Retina (tissue), 1 donor: ENCODE measurements around the gene BTBD16.

Experiments used
- DNase-seq: peaks from one replicate; pipeline ENCODE4 v3.0.0-alpha.2; 2016

BTBD16 gene

DNA sequence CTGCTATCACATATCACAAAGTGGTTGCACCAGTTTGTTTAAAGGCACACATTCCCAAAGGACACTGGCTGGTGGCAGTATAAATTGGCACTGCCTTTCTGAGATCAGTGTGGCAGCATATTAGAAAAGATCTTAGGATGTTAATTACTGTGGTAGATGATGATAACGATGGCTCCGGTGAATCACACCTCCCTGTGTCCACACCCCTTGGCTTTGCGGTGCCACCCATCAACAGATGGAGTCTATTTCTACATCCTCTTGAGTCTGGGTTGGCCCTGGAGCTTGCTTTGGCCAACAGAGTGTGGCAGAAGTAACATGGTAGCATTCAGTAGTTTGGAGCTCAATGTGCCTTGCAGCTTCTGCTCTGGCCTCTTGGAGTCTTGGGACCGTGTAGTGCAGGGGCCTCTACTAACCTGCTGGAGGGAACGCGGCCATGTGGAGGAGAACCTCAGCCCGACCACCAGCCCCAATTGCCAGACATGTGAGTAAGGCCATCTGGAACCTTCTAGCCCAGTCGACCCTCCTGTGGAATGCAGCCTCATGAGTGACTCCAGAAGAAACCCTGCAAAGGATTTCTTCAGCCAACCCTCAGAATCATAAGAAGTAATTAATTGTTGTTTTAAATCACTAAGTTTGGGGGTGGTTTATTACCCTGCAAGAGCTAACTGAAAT, 76.2 kb downstream of the BTBD16 start:
- no peak for DNase-seq

DNA sequence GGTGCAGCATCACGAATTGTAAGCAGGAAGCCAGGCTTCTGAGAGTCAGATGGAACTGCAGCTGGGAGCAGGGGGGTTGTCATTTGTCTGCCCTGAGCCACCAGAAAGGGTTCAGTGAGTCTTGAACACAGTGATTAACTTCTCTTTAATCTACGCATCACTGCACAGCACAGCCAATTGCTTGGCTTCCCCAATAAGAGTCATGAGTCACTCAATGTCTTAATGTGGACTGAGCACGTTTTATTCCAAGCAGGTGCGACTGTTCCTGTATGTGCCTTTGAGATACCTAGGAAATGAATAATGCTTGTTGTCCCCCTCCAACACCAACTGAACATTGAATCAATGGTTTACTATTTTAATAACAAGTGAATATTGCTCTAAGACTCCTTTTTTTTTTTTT, 77.4 kb downstream of the BTBD16 start:
- DNase-seq = peak; percentile 85

DNA sequence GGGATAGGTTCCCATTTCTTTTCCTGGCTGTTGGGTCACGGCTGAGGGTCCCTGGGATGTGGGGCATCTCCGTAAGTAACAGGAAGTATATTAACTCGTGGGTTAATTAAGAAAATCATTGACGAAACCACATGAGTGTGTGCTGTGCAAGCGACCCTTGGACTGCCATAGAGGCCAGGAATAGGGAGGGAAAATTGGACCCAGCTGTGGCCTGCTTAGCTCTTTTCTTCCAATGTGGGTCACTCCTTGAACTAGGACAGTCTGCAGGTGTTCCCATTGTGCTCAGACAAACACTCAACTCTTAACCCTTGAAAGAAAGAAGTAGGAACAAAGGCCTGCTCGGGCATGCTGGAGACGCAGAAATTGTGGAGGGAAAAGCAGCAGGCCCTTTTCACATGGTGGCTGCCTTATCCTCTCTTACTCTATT, 77.9 kb downstream of the BTBD16 start:
- DNase-seq = peak; percentile 85

DNA sequence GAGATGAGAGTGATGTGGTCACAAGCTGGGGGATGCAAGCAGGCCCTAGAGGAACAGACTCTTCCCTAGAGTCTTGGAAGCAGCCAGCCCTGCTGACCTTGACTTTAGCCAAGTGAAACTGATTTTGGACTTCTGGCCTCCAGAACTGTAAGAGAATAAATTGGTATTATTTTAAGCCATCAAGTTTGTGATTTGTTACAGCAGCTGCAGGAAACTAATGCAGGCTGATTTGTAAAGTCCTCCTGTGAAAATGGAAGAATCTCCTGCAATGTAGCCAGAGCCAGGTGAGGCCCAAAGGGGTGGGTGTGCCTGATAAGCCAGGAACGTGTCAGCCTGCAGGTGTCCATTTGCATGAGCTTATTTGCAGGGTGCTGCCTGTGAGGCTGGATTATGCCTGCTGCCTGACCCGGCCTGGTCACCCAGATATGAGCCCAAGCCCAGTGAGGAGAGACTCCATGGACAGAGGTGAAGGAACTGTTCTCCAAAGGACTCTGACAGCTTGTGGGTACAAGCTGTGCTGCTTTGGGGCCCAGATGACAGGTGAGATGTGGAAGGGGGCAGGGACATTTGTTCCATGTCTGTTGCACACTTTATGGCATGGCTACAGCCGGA, 78.8 kb downstream of the BTBD16 start:
- DNase-seq = no peak

DNA sequence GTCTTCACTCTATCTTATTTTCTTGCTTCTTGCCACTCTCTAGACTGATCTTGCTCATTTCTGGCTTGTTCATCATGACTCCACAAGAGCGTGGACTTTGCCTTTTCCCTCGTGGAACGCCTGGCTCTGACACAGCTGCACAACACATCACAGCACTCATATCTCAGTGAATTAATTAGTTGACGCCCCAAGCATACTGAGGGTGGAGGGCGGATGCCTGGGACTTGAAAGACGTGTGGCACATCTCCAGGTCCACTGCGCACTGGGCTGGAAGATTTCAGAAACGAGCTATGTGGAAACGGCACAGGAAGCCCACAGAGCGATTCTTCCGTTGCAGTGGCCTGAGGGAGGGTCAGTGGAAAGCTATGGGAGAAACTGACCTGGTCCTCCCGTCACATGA, 79.8 kb downstream of the BTBD16 start:
- DNase-seq = no peak

DNA sequence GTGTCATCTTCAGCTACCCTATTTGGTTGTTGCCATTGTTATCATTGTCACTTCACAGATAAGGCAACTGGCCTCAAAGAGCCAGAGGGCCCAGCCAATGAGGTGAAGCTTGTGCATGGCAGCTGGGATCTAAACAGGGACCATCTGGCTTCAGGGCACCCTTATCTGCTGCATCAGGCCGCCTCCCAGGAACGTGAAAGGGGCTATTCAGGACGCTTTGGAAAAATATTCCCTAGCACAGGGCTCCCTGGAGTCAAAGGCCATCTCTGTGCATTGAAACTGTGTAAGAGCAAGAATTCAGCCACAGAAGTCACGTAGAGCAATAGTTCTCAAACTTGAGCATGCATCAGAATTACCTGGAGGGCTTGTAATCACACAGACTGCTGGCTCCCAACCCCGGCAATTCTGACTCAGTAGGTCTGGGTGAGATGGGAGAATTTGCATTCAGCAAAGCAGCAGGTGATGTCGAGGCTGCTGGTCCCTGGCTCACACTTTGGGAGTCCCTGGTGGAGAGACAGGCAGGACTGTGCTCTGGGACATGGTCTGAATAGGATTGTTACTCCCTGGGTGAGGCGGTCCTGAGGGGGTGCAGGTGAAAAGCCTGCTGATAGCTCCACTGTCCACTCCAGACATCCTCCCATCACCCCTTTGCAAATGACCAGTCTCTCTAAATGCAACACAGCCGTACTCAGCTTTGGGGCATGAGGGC, 81.9 kb downstream of the BTBD16 start:
- DNase-seq = no peak

DNA sequence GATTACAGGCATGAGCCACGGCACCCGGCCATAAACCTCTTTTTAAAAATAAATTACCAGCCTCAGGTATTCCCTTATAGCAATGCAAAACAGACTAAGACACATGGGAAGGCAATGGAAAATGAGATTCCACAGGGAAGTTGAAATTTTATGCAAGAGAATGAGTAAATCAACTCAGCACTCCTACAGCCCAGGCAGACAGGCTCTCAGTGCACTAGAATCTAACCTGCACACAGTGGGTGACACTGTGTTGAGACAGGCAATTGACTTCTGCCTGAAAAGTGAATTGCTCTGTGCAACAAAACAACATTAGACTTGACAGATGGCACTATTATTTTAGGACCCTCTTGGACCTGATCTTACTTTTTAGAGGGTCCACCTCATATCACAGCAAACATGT, 83.3 kb downstream of the BTBD16 start:
- DNase-seq = no peak

DNA sequence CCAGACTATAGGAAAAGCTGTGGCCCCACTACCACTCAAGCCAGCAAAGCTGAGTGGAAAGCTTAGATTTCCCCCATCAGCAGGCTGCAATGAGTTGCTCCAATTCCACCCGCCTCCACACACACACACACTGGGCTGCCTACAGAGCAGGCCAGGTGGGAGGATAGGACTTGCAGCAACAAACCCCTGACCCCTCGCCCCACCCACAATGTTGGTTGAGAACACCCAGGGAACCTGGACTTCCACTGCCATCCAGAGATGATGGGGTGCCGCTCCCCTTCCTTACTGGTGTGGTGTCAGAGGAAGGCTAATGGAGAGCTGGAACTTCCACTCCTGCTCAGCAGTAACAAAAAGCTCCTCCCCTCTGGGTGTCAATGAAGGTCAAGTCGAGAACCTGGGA, 86.6 kb downstream of the BTBD16 start:
- DNase-seq = no peak

DNA sequence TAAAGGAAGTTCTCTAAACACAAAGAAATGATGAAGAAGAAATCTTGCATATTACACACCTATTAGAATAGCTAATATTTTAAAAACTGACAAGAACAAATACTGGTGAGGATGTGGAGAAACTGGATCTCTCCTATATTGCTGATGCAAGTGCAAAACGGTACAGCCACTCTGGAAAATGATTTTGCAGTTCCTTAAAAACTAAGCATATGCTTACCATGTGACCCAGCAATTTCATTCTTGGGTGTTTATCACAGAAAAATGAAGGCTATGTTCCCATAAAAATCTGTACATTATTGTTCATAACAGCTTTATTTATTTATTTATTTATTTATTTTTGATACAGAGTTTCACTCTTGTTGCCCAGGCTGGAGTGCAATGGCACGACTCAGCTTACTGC, 88.5 kb downstream of the BTBD16 start:
- no peak for DNase-seq

DNA sequence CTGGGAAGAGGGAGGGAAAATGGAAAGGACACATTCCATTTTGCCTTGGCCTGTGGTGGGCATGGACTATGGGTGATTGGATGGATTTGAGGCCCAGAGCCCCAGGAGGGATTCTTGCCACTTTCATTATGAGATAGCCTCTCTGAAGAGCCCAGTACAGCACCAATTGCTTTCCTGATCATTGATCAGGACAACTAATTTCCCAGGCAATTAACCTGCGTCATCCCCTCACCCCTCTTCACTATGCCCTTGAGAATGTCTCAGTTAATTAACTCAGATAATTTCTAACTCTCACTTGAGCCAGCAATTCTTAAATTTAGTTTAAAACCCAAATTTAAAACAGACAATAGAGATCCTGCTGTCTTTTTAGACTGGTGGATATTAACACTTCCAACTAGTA, 90.0 kb downstream of the BTBD16 start:
- no peak for DNase-seq

DNA sequence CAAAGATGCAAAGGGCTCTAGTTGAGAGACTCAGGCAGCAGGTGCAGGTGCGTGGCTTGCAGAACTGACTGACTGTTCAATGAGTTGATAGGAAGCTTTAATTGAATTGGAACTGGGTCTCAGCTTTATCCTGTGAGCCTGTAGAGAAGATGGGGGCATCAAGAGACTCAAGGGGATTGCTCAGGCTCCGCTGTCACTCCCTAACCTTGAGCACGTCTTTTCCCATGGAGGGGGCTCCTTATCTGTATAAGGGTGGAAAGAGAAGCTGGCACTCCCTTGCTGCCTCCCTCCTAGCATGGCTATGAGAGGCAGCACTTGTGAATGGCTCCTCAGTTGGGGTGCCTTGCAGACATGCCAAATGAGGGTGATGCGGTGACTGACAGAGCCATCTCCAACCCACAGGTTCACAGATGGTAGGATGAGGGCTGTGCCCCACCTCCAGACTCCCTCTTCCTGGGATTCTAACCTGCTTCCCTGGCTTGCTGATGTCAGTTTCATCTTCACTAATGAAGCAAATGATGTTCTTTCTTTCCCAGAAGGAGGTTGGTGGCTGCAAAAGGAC, 91.0 kb downstream of the BTBD16 start:
- DNase-seq = no peak

DNA sequence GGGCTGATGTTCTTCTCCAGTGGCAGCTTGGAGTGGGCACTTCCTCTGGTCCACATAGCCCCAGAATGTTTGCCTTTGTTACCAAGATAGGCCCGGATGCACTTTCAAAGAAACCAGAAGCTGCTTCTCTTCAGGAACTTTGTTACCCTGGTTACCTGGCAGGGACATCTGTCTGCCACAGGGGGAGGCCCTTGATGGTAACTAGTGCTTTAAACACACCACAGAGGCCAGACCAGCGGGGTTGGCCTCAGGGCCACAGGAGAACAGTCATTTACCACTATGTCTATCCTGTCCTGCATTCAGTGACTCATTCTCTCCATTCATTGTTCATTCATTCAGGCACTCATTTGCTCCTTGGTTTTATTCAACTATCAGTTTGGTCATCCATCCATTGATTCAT, 91.5 kb downstream of the BTBD16 start:
- DNase-seq = no peak

DNA sequence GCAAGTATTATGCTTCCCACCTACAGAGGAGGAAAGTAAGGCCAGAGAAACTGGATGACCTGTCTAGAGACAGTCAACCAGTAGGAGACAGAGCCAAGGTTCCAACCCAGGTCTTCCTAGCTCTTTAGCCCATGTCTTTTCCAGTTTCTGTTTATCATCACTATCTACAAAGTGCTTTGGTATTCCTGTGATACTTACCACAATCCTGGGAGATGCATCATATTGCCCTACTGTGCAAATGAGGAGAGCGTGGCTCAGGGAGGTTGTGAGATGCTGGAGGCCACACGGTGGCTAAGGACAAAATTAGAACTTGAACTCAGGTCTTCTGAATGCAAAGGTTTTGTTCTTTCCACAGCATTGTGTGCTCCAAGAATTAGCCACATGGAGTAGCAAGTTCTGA, 92.2 kb downstream of the BTBD16 start:
- DNase-seq = no peak

DNA sequence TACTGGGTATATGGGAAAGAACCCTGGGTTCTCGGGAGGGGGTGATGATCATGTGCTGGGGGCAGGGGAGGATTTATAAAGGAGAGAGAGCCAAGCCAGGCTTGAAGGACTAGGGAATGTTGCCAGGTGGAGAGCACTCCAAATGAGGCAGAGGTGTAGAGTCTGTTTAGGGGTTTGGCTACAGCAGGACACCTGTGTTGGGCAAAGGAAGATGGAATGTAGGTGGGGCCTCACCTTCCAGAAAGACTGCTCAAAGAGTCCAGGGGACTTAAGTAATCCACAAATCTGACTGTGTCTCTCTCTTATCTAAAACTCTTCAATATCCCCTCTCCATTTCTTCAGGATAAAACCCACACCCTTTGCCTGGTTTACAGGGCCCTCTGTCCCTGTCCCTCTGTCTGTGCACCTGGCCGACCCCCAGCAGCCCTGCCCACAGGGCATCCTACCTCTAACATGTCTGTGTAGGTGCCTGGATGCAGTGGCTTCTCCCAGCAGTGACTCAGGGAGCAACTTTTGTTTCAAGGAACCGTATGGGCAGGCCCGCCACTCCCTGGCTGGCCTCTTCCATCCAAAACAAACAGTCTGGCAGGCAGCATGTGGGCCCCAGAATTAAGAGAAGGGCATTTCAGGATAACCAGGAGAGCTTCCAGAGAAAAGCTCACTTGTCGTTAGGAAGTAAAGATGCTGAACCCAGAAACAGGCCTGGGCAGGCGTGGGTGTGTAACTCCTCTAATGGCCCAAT, 92.8 kb downstream of the BTBD16 start:
- DNase-seq = no peak

DNA sequence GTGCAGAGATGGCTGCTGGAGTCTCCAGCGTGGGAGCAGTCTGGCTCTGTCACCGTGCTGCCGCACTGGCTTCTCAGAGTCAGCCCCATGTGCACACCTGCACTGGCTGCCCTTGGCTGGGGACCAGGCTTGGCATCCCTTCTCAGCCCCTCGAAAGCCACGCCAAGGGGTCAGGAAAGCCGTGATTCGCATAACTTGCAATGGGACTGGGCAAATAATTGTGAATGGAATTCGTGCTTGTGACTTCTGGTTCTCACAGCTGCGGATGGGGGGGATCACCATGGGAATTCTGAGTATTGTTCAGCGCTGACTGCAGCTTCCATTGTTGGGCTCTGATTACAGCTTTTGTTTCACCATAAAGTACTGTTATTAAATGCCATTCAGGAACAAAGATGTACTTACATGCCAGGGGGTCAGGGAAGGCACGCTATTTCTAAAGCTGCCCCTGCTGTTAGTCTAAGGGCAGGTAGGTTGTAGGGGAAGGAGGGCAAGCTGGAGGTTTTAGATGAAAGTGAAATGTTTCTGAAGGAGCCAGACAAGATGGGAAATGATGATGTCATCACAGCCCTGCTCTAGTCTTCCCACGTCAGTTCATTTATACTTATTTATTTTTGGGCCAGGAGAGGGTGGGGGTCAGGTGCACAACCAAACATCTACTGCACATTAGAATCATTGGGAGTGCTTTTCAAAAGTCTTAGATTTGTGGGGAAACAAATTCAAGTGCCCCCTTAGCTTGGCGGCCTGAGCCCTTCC, 97.6 kb downstream of the BTBD16 start:
- DNase-seq = peak; percentile 37

DNA sequence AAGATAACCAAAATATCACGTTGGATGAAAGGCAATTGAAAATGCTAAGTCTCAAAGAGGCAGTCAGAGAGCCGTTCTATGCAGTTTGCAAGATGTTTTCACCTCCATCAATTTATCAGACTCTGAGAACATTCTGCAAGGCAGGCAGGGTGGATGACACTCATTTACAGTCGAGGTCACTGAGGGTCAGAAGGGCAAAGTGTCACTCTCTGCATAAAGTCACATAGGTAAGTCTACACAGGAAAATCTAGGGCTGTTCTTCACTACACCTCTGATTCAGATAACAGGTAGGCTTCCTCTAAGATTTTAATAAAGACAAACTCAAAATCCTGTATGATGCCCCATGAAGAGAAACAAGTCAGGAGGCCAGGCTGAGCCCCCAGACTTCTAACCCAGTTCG, 102.0 kb downstream of the BTBD16 start:
- DNase-seq = no peak

DNA sequence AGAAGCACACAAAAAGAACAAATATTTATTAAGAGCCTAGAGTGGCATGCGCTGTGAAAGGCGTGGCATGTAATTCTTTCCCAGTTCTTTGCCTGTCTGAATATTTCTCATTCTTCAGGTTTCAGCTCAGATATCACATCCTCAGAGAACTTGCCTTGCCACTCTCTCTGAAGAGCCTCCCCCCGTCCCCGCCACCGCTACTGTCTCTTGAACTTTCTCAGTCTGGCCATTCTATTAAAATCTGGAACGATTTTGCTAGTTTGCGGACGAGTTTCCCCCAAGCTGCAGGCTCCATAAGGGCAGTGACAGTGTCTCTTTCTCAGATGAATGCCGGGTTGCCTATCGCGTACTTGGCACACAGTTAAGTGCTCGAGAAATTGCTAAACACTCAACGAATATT, 102.6 kb downstream of the BTBD16 start:
- no peak for DNase-seq

DNA sequence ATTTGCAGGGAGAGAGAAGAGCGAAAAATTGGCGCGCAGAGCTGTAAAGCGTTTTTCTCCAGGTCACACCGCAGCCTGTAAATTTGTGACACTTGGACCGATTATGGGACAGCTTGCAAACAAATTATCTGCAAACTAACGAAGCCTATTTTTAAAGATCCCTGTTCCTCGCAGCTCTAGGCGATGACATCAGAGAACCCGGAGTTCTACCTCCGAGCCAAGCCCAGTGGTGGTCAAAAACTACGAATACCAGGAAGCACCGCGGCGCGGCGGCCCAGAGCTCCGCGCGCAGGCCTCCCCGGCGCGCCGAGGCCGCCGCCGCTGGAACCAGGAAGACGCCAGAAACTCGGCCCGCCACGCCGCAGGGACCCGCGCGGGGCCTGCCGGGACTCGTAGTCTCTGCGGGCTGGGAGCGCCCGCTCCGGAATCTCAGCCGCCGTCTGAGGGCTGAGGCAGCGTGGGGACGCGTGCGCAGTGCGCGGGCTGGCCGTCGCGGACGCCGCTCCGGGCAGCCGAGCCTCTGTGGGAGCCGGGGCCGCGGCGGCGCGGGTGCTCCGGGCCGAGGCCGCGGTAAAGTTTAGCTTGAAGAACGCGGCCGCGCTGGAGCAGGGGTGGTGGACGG, 103.3 kb downstream of the BTBD16 start, which contains the start of gene PLEKHA1:
Gene PLEKHA1 (plus strand): TSS at position 472 of the 622 bp plus-strand sequence. CDS start 18,493 bp downstream, outside the sequence.
- DNase-seq = peak; percentile 96

DNA sequence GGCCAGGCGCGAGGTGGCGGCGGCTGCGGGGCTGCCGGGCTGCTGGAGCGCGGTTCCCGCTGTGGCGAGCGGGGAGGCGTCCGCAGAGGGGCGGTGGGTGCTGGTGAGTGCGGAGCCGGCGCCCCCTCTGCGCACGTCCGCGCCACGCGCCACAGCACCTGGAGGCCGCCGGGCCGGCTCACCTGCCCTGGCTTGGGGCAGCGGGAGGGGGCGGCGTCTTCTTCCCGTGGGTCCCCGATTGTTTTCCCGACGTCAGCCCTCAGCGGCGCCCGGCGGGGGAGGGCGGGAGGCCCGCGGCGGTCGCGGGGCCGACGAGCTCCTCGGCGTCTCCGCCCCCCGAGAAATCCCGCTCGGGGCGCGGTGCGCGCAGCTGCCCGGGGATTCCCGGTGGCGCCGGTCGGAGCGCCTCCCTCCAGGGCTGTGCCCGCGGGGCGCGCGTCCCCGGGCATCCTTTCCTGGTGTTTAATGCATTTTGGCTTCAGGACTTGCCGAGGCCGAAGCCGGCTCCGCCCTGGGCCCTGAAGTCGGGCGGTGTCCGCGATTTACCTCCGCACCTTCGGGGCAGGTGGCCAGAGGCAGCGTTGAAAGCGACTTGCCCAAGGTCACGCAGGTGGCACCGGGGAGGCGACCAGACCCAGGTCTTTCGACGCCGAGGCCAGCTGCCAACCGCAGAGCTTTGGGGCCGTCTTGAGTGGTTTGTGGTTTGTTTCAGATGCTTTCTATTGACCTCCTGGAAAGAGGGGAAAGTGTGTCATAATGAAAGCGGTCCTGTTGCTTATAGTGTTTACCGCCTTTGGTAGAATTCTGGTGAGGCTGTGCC, 104.0 kb downstream of the BTBD16 start:
- peak; percentile 85 for DNase-seq

DNA sequence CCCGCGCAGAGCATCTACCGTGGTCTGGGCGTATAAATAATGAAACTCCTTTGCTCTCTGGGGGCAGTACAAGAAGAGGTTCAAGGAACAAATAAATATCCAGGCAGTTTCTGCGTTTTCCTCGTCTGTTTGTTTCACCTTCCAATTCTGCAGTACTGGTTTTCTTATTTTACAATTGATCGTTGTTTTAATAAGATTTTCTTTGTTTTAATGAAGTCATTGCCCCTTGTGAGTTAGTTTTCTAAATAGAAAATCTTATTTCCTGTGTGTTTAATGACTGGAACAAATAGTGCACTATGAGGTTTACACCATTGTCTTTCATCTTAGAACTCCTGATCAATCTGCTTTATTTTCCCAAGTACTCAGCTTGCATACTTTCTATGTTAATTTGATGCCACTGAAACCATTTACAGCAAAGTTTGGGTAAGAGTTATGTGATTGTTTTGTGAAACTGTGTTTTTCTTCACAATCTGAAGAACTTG, 104.6 kb downstream of the BTBD16 start:
- no peak for DNase-seq
